Right ventricle myocardium superior (tissue), 1 donor: ENCODE measurements around the gene ANGPTL8. TPM values are rescaled to one million over a fixed set of nuclear protein-coding genes. Genes with fewer than 3 reads are reported as not detected.
A peak's percentile ranks its signal among the peaks of the same experiment; 100 is the strongest.

Experiments
- ATAC-seq: fragments of 200-7000 bp; cut with Tn5 transposase; one replicate; pipeline ENCODE4 v1.9.1; 2020; ENCODE audit warnings: mild to moderate bottlenecking; ENCODE audit not compliant: poor library complexity
- DNase-seq: peaks from one replicate; pipeline ENCODE4 v3.0.0-alpha.2; 2020
- intact Hi-C: fragments of 100-400 bp; cut with DNase I; formaldehyde crosslinking; loops from one replicate; pipeline ENCODE4 v1.11.2; 2022
- long read RNA-seq: library from polyadenylated mRNA; unstranded; transcript quantifications from one replicate; pipeline ENCODE4 v2.0.0, GENCODE V29; 2021
- total RNA-seq: library from RNA; stranded (reverse); fragmentation: NEBNext Ultra II Directional; extraction: Animal tissue kit (Norgen Biotek cat#: 25700); gene quantifications from one replicate; pipeline ENCODE4 v1.2.1, GENCODE V29; 2021
- donor health status: DM: no; HTN: yes; CAD: no; lungs with severe emphysema.

Gene ANGPTL8, protein sequence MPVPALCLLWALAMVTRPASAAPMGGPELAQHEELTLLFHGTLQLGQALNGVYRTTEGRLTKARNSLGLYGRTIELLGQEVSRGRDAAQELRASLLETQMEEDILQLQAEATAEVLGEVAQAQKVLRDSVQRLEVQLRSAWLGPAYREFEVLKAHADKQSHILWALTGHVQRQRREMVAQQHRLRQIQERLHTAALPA
- 0.40 TPM for total RNA-seq
- long read RNA-seq, result 0 reads

DNA sequence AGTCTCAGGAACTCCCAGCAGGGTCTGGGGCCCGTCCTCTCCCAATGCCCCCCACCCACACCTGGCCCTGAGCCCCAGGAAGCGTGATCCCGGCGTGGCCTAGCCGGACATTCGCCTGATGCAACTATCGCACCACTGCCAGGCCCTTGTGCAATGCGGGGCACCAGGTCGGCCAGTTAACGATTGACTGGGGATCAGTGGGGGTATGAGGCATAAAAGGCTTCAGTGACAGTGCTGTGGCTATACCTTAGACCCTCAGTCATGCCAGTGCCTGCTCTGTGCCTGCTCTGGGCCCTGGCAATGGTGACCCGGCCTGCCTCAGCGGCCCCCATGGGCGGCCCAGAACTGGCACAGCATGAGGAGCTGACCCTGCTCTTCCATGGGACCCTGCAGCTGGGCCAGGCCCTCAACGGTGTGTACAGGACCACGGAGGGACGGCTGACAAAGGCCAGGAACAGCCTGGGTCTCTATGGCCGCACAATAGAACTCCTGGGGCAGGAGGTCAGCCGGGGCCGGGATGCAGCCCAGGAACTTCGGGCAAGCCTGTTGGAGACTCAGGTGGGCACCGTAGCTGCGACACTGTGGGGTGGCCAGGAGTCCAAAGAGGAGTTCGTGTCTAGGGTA is at the start of gene ANGPTL8:
Gene ANGPTL8 (plus strand): TSS at position 243 of the 624 bp plus-strand sequence. CDS start 19 bp downstream, at position 262.
- DNase-seq, result no peak
- intact Hi-C loops, result no loop called here

DNA sequence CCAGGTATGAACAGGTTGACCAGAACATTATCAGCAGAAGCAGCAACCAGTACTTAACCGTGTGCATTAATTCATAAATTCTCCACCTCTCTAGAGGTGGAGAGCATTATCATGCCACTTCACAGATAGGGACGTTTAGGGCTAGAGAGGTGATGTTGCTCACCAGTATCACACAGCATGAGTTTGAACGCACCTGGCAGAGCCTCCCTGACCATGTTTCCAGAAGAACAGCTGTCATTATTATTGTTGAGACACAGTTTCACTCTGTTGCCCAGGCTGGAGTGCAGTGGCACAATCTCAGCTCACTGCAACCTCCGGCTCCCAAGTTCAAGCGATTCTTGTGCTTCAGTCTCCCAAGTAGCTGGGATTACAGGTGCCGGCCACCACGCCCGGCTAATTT is 48.9 kb upstream of the ANGPTL8 start:
- no peak for DNase-seq
- intact Hi-C loops, result no loop called here
- no peak for ATAC-seq

More for the DNA sequence above, at the start of gene ANGPTL8:
- no peak for ATAC-seq

DNA sequence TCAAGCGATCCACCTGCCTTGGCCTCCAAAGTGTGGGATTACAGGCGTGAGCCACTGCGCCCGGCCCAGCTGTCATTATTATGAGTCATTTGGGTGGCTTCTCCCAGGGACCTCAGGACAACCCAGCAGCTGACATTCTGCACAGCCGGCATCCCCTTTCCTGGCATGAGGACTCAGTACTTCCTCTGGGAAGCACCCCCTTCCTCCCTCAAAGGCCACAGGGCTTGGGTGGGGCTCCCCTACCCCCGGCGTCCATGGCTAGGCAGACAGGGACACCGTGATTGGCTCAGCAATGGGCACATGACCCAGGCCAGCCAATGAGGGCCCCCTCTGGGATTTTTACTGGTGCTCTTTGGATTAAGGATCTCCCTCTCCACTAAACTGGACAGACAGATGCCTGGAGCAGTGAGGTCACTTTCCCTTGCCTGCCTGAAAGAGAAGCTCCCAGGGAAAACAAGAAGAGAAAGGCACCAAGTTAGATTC is 48.1 kb upstream of the ANGPTL8 start:
- ATAC-seq (peak; percentile 65), DNase-seq (peak; percentile 90)
- intact Hi-C loops, result no loop called here

DNA sequence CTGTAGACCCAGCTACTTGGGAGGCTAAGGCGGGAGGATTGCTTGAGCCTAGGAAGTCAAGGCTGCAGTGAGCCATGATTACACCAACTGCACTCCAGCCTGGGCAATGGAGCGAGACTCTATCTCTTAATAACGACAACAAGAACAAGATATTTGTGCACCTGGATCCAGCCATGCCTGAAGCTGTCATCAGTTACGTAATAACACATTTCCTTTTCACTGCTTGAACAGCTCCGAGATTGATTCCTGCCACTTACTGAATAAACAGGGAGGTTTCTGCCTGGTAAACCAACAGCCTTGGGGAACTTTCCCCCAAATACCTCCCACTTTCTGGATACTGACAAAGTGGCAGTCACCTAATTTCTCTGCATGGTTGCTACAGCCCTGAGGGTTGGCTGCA is 47.5 kb upstream of the ANGPTL8 start:
- intact Hi-C loops, result no loop called here
- ATAC-seq (no peak), DNase-seq (no peak)

DNA sequence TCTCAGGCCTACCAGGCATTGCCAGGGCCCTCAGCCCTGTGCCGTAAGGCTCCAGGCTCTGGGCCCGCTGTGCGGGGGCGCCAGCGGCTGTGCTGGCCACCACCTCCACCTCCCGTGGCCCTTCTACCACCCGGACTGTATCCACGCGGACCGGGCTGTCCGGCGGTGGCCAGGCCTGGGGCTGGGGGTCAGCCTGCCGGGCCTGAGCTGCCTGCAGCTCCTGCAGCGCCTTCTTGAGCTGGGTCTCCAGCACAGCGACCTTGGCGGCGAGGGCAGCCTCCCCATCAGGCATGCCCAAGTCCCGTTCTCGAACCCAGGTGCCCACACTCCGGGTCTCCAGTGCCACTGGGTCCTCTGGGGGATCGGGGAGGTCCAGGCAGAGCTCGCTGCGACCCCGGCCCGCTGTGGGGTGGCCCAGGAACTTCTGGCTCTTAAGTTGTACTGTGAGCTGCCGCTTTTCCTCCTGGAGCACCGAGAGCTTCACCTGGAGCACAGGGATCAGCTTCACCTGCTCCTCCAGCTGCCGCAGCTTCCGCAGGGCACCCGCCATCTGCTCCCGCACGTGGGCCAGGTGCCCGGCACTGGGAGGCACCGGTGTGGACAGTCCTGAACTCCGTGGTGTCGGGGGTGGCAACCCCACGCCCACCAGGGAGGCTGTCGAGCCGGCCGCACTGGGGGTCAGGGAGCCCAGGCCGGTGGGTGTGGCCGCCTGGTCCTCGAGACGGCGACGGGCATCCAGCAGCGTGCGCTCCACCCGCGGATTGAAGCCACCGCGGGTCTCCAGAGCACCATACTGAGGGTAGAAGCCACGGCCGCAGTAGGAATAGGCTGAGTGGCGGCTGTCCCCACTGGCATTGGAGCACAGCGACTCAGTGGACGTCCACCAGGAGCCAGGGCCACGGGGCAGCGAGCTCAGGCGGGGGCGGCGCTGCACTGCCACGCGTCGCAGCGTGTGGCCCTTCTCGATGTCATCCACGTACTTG is 46.2 kb upstream of the ANGPTL8 start:
- DNase-seq (no peak), ATAC-seq (no peak)
- intact Hi-C loops, result no loop called here

DNA sequence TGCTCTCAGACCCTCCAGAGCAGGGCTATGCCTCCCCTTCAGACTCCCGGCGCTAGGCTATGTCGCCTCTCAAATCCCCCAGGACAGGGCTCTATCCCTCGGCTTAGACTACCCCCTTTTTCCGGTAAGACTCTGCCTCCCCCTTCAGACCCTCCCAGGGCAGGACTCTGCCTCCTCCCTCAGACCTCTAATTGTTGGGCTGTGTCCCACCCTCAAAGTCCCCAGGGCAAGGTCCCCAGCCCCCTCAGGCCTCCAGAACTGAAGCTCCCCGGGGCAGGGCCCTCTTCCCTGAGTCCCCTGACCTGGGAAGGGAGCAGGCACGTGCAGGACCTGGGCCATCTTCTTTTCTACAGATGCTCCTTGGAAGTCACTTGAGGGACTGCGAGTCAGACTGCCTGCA is 45.2 kb upstream of the ANGPTL8 start:
- ATAC-seq, result no peak
- no peak for DNase-seq
- intact Hi-C loops, result no loop called here

DNA sequence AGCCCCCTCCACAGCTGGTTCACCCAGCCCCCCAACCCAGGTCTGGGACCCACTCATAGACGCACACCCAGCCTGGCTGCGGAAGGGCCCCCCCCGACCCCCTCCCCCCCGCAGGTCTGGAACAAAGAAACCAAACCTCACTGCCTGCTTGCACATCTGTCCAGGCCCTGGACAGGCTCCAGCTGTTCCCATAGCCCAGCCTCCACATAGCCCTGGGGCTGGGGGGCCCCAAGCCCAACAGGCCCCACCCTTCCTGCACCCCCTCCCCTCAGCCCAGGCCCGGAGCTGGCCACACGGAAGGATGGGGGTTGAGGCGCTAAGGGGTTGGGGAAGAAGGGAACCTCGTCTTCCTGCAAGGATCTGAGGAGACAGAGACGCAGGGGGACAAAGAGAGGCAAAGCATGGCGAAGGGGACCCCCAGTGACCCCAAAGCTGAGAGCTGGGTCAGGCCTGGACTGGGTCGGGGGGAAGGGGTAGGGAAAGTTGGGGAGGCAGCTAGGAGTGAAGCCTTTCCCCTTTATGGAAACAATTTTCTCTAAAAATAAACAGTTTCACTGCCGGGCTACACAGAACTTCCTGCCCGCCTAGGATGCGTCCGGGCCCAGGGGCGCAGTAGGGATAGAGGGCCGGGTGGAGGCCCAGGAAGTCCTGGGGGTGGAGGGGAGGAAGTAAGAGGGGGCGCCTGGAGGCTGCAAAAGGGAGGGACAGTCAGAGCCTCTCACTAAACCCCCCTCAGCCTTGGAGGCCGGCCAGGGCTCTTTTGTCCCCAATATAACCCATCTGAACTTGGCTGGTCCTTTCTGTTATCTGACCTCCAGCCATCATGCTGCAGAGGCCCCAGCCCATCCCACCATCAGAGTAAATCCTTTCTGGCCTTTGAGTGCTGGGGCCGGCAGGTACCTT is 44.5 kb upstream of the ANGPTL8 start:
- peak; percentile 61 for DNase-seq
- intact Hi-C loops, result no loop called here
- ATAC-seq, result no peak

DNA sequence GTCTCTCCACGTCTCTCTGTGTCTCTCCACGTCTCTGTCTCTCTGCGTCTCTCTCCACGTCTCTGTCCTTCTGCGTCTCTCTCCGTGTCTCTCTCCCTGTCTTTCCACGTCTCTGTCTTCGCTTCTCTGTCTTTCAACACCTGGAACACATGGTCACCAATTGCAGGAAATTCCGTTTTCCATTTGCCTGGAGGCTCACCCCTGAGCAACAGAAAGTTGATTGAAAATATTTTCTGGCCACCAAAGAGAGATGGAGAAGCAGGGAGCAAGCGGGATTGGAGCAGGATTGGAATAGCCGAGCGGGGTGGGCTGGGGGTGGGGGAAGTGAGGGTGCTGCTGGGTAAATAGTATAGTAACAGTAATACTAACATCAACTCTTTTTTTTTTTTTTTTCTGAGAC is 43.7 kb upstream of the ANGPTL8 start:
- DNase-seq (no peak), ATAC-seq (no peak)
- intact Hi-C loops, result no loop called here

DNA sequence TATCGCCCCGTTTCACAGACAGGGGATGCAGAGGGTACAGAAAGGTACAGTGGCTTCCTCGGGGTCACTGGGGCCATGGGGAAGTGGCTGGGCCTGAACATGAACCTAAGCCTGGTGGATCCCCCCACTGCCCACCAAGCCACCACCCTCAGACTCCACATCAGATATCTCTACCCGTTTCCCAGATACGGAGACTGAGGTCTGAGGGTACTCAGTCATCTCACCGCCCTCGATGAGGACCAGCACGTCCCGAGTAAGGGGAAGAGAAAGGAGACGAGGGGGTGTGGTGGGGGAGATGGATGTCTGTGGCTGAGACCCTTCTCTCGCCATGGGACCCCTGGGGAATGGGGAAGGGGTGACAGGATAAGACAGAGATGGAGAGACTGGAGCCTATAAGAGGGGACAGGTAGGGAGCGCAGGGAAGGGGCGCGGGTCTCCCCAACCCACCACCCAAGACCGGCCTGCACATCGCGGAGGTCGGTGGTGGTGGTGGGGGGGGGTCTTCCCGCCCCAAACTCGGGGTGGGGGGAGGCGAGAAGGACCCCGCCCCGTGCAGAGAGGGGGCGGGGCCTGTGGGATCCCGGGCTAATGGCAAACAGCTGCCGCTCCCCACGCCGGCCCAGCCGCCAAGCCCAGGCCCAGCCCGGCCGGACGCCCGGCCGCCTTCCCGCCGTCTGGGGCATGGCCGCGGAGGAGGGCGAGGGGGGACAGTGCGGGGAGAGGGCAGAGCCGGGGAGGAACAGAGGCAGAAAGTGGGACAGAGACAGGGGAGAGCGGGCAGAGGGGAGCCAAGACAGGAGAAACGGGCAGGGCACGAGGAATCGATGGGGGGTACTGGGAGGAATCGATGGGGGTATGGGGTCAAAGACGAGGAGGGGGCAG is 42.8 kb upstream of the ANGPTL8 start:
- ATAC-seq (peak; percentile 45), DNase-seq (peak; percentile 73)
- intact Hi-C loops, result no loop called here

DNA sequence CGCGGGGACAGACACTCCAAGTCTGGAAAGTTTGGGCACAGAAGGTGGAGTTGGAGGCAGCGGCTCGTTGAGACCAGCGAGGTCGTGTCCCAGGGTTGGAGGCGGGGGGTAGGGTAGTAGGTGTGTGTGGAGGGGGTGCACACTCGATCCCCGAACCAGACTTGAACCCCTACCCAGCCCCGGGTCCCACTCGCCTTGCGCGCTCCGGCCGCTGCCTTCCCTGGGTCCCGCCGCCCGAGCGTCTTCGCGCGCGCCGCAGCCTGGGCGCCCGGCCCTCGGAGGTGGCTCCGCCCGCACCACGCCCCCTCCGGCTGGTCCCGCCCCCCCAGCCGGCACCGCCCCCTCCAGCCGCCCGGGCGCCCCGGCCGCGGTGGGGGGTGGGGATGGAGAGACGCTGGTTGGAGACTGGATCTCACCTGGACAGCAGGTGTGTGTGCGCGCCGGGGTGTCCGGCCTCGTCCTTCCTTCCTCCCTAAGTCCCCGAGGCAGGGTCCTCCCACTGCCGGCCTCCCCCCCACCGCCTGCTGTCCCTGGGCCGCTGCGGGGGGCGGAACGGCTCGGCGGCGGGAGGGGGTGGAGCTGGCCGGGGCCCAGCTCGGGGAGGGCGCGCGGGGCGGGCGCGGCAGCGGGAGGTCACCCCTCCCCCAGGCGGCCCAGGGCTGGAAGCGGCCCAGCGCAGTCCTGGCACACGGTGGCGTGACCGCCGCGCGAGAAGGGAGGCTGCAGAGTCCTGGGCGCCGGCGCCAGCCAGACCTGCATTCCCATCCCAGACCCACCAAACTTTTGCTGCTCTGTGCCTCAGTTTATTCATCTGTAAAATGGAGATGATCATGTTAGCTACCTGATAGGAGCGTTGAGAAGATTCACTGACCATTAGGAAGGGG is 41.9 kb upstream of the ANGPTL8 start, which contains the start of gene KANK2:
Gene KANK2 (minus strand): TSS at position 255 of the 884 bp plus-strand sequence. CDS start 3,034 bp downstream, outside the sequence.
- ATAC-seq (peak; percentile 90), DNase-seq (peak; percentile 92)
- intact Hi-C loops, result no loop called here

DNA sequence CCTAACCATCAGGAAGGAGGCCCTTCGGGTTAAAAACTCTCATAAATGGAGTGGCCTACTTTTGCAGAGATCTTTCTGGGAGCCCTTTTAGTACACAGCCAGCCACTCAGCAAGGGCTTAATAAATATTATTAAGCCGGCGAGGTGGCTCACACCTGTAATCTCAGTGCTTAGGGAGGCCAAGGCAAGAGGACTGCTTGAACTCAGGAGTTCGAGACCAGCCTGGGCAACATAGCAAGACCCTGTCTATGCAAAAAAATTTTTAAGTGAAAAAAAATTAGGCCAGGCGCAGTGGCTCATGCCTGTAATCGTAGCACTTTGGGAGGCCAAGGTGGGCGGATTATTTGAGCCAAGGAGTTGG is 41.3 kb upstream of the ANGPTL8 start:
- ATAC-seq (no peak), DNase-seq (no peak)
- intact Hi-C loops, result no loop called here

DNA sequence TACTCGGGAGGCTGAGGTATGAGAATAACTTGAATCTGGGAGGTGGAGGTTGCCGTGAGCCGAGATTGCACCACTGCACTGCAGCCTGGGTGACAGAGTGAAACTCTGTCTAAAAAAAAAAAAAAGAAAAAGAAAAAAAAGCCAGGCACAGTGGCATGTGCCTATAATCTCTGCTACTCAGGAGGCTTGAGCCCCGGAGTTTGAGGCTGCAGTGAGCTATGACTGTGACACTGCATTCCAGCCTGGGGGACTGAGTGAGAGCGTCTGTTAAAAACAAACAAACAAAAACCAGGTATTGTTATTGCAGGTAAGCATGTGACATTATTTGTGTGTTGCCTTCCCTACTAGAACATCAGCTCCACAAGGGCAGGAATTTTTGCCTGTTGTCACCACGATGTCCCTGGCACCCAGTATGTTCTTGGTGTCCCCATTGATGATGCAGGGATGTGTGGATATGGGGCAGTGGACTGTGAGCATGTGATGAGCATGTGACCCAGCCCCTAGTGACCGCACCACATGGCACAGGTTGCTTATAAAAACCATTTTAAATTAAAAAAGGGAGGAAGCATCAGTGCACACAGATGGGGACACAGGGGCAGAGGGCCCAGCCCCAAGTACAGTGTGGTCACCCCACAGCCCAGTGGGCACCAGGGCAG is 40.5 kb upstream of the ANGPTL8 start:
- intact Hi-C loops, result no loop called here
- ATAC-seq (no peak), DNase-seq (no peak)

DNA sequence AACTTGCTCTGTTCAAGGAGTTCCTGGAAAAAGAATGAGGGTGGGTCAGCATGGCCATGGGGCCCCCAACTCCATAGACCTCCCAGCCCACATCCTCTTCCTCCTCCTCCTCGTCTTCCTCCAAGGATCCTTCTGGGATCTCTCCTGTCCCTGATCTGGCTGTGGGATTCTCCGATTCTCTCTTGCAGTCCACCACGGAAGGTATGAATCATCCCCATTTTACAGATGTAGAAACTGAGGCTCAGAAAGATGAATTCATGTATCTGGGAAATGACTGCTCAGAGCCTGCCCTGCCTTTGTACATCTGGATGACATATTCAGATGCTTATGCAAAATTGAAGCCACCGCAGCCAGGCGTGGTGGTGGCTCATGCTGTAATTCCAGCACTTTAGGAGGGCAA is 39.9 kb upstream of the ANGPTL8 start:
- ATAC-seq, result no peak
- intact Hi-C loops, result no loop called here
- no peak for DNase-seq

DNA sequence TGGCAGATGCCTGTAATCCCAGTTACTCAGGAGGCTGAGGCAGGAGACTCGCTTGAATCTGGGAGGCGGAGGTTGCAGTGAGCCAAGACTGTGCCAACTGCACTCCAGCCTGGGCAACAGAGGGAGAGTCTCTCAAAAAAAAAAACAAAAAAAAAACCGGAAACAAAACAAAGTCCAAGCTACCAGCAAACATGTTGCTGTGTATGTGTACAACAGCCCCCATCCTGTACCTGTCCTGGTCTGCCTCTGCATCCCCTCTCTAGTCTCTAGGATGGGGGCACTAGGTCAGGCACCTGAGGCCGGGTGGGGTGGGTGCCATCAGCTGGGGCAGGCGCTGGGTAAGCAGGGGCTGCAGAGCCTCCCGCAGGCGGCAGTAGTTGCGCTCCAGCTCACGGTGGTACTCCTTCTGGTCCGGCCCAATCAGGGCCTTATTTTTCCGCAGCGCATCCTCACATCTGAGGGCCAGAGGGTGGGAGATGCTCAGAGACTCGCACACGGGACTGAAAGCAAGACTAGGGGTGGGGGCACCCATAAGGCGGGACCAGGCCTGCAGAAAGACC is 39.3 kb upstream of the ANGPTL8 start:
- DNase-seq (no peak), ATAC-seq (no peak)
- intact Hi-C loops, result no loop called here

DNA sequence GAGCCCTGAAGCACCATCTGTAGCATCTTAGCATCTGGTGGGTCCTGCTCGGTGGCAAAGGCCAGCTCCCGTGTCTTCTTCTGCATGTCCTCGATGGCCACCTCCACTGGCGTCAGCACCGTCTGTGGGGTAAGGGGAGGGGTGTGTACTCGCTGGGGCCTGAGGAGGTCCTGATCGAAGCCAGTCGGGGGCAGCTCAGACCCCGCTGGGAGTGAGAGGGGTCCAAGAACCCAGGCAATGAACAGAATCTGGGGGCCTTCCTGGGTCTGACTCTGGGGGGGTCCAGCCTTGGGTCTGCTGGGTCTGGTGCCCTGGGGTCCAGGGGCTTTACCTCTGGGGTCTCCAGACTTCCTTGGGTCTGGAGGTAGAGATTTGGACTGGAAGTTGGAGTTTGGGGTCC is 38.5 kb upstream of the ANGPTL8 start:
- DNase-seq (no peak), ATAC-seq (no peak)
- intact Hi-C loops, result no loop called here

DNA sequence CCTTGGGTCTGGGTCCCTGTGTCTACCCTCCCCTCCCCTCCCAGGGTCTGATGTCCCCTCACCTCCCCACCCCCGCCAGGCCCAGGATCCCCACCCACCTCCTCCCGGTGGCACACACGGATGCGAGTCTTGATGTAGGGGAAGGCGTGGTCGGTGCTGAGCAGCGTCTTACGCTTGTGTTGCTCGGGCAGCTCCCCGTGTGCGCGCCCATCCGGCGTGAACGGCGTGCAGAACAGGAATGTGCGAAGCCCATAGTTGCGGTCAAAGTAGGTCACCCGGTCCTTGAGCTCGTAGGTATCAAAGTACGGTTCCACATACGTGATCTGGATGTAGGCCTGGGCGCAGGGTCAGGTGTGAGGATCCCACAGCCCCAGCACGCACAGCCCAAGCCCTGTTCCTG is 37.6 kb upstream of the ANGPTL8 start:
- no peak for ATAC-seq
- intact Hi-C loops, result no loop called here
- DNase-seq, result no peak
